Erythroblast (primary cell): Measurements from ENCODE around the gene TMPRSS11F.
A peak's percentile ranks its signal among the peaks of the same experiment; 100 is the strongest.

Source experiments
- DNase-seq, 2 experiments: peaks; one replicate each; lab custom pipeline; 2025; lab: John Stamatoyannopoulos, UW
- GATA1 ChIP-seq: IDR thresholded peaks from 2 replicates; pipeline ENCODE4 v1.6.1; 2011; ENCODE audit warnings: low read depth, mild to moderate bottlenecking, control low read depth, low read length, moderate library complexity
- POLR2A ChIP-seq: IDR thresholded peaks from 2 replicates; pipeline ENCODE4 v1.6.1; 2011; ENCODE audit warnings: mild to moderate bottlenecking, low read length

Gene TMPRSS11F

DNA sequence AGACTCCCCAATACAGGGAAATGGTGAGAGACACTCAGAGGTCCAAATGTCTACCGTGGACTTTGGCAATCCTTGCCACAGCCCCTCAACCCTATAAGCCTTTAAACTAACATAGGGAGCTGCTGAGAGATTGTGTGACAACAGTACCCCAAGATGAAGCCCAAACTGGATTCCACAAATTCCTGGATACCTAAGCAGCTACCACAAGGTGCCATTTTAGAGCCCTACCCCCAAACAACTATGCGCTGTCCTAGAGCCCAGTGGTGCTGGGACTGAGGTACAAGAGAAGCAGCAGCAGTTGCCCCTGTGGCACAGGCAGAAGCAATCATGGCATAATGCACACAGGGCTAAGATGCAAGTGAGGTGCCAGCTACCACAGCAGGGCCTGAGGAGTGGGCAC lies 2.7 kb upstream of the TMPRSS11F start:
- TF ChIP-seq POLR2A (no peak), GATA1 (no peak)
- no peak for DNase-seq

DNA sequence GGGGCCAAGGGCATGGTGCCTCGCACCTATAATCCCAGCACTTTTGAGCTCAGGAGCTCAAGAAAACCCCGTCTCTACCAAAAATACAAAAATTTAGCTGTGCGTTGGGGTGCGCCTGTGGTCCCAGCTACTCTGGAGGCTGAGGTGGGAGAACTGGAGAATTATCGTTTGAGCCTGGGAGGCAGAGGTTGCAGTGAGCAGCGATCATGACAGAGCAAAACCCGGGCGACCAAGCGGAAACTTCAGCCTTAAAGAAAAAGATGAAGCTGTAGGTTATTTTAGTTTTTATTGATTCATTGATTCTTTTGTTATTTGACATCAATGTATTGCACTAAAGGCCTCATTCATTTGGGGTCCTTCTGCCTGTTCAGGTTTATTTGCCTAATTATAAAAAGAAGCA lies 5.4 kb downstream of the TMPRSS11F start:
- no peak for TF ChIP-seq GATA1
- no peak for TF ChIP-seq POLR2A
- no peak for DNase-seq

- no peak for DNase-seq
- TF ChIP-seq GATA1 = no peak
- no peak for TF ChIP-seq POLR2A
These were observed 6.1 kb downstream of the TMPRSS11F start for GRCh38 chr4:68123525-68123924.

DNA sequence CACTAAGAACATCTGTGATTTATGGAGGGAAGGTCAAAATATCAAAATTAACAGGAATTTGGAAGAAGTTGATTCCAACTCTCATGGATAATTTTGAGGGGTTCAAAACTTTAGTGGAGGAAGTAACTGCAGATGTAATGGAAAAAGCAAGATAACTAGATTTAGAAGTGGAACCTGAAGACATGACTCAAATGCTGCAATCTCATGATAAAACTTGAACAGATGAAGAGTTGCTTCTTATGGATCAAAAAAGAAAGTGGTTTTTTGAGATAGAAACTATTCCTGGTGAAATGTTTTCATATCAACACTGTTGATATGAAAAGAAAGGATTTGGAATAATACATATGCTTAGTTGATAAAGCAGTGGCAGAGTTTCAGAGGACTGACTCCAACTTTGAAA lies 9.7 kb downstream of the TMPRSS11F start:
- DNase-seq = no peak
- TF ChIP-seq GATA1 = no peak
- no peak for TF ChIP-seq POLR2A

- no peak for TF ChIP-seq POLR2A
- no peak for TF ChIP-seq GATA1
- DNase-seq = no peak
These were observed 19.2 kb downstream of the TMPRSS11F start for GRCh38 chr4:68110441-68110840.

DNA sequence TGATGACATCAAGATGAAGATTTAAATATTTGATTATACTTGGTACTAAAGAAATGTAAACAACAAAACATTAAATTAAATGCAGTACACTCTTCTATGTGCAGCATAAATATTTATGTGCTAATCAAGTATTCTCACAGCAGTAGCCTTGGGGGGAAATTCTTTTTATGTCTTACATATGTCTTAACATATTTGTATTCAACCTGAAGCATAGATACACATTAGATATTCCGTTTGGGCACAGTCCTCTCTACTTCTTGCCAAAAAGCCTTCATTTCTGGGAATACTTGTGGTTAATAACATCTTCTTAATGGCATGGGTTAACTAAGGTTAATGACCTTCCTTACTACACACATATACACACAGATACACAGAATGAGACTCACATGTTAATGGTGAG lies 19.8 kb downstream of the TMPRSS11F start:
- TF ChIP-seq GATA1 (no peak), POLR2A (no peak)
- DNase-seq = no peak

DNA sequence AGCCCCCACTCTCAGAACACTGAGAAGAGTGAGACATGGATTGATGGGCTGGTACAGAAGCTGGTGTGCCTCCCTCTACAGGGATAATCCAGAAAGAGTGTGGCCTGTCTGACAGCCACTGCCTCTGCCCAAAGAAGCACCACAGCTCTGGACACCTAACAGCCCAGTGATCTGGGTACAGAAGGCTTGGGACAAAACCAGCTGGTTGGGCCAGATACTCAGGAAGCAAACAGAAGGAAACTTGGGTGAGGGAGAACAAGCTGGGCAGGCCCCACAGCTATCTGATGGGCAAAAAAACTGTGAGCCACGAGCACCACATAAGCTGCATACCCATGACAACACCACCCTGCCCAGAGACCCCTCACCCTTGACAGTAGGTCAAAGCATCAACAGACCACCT lies 46.9 kb downstream of the TMPRSS11F start:
- DNase-seq = no peak
- TF ChIP-seq GATA1 (no peak), POLR2A (no peak)

- no peak for DNase-seq
- no peak for TF ChIP-seq POLR2A
- no peak for TF ChIP-seq GATA1
These were observed 49.7 kb downstream of the TMPRSS11F start for GRCh38 chr4:68079928-68080327.

- no peak for DNase-seq
- TF ChIP-seq POLR2A = no peak
- no peak for TF ChIP-seq GATA1
These were observed 51.9 kb downstream of the TMPRSS11F start for GRCh38 chr4:68077737-68078136.

- DNase-seq = no peak
- TF ChIP-seq POLR2A = no peak
These were observed 52.4 kb downstream of the TMPRSS11F start for GRCh38 chr4:68077301-68077700.

GRCh38 chr4:68076194-68076593 lies 53.5 kb downstream of the TMPRSS11F start:
- DNase-seq = peak in 1 of 2 experiments; percentile 4
- TF ChIP-seq POLR2A (no peak), GATA1 (no peak)

DNA sequence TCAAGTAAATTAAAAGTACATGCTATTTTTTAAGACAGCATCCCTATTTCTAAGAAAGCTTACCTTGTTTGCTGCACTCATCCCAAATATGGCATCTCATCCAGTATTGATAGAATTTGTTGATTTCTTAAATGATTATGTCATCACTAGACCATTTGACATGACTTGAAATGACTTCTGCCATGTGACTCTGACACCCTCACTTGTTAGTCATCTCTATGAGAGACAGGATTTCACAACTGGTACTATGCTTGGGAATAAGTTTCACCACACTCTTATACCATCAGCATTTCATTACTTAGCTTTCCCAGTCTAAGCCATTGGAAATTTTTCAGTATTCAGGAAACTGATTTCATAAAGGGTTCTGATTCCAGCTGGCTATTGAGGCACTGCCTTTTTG lies 55.3 kb downstream of the TMPRSS11F start:
- DNase-seq = peak in 1 of 2 experiments; percentile 23
- no peak for TF ChIP-seq POLR2A

GRCh38 chr4:68070302-68070701 lies 59.4 kb downstream of the TMPRSS11F start:
- no peak for DNase-seq
- no peak for TF ChIP-seq POLR2A
- TF ChIP-seq GATA1 = no peak

DNA sequence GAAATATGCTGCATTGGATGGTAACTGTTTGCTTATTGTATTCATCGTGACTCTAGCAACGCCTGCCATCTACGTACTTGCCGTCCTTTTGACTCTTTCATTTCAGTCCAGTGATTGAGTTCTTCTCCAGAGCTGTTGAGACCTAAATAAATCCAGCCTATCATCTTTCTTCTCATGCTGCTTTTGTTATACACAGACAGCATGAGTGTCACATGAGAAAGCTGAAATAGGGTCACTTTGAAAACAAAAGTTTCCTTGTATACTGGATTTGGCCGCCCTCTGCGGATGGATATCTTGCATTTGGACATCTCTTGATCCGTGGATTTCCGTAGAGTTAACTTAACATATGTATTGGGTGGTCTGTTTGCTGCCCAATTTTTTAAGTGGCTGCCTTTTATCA lies 67.2 kb downstream of the TMPRSS11F start:
- TF ChIP-seq POLR2A (no peak), GATA1 (no peak)
- DNase-seq = no peak

- no peak for DNase-seq
- TF ChIP-seq GATA1 = no peak
- TF ChIP-seq POLR2A = no peak
These were observed 91.4 kb downstream of the TMPRSS11F start for GRCh38 chr4:68038272-68038671.

DNA sequence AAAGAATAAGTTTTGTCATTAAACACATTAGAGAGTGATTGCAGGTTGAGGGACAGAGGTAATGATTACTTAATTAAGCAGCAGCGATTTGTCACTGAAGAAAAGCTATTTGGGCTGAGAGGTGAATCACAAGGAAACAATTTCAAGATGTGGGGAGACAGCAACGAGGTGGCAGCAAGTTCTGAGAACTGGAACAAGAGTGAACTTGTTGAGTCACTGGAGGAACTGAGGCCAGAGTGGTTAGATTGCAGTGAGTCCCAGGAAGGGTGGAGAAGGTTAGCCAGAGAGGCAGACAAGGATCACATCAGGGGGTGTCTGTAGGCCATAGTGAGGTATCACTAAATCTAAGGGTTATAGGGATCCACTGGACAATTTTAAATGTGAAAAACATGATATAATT lies 108.5 kb downstream of the TMPRSS11F start:
- DNase-seq = peak in 1 of 2 experiments; percentile 0
- TF ChIP-seq POLR2A (no peak), GATA1 (no peak)
